ENCODE results near the gene GNG12. TPM values are rescaled to one million over a fixed set of nuclear protein-coding genes. Genes with fewer than 3 reads are reported as not detected.

Gene GNG12
- total and polyA plus RNA-seq, 9 of the 15 experiments (the other 6 are each of a cell fraction or from before 2014, with no cell fraction given), result 2.6 to 6.0 (median 4.1) TPM

- peak; percentile 8 for TF ChIP-seq HDAC3 (IDR thresholded peaks at IDR 0.05; ENCODE audit: borderline replicate concordance, partially characterized antibody)
Observed at GRCh38 chr1:67687649-67688048, 145.6 kb downstream of the GNG12 start (continued).

GRCh38 chr1:67687198-67687545, 146.1 kb downstream of the GNG12 start:
- H3K4me2 ChIP-seq (ENCODE audit: insufficient read depth, low read length), result peak overlapping the region; percentile 85
- peak overlapping the region in 1 of 2 experiments; percentile 92; a peak in 2 of 4 replicates for H3K9ac ChIP-seq (ENCODE audit: insufficient read depth in 1 of 2, low read depth in 2 of 2, low read length in 2 of 2)
- peak overlapping the region; percentile 95 for H3K27ac ChIP-seq (ENCODE audit: extremely low read depth, low read depth, low read length)
- TF ChIP-seq SIN3A (IDR thresholded peaks at IDR 0.05; ENCODE audit: borderline replicate concordance in 2 of 2, control insufficient read depth in 1 of 2, low read depth in 2 of 2, low read length in 2 of 2) (0 out of 4 replicates have a peak, but pooled peaks of 1 of the 2 experiments have one; percentile 18), THRAP3 (IDR thresholded peaks at IDR 0.05; ENCODE audit: borderline replicate concordance) (0 out of 2 replicates have a peak, but pooled peaks have one; percentile 30), RBM17 (IDR thresholded peaks at IDR 0.05; ENCODE audit: borderline replicate concordance, low read depth, low read length) (no peak), DACH1 (IDR thresholded peaks at IDR 0.05; ENCODE audit: partially characterized antibody) (no peak)
- TF ChIP-seq, protein P1, sequence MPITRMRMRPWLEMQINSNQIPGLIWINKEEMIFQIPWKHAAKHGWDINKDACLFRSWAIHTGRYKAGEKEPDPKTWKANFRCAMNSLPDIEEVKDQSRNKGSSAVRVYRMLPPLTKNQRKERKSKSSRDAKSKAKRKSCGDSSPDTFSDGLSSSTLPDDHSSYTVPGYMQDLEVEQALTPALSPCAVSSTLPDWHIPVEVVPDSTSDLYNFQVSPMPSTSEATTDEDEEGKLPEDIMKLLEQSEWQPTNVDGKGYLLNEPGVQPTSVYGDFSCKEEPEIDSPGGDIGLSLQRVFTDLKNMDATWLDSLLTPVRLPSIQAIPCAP (CRISPR knock-in tag; IDR thresholded peaks at IDR 0.05; ENCODE audit: borderline replicate concordance), result 0 out of 2 replicates have a peak, but pooled peaks have one; percentile 38
- TF ChIP-seq, protein P2, sequence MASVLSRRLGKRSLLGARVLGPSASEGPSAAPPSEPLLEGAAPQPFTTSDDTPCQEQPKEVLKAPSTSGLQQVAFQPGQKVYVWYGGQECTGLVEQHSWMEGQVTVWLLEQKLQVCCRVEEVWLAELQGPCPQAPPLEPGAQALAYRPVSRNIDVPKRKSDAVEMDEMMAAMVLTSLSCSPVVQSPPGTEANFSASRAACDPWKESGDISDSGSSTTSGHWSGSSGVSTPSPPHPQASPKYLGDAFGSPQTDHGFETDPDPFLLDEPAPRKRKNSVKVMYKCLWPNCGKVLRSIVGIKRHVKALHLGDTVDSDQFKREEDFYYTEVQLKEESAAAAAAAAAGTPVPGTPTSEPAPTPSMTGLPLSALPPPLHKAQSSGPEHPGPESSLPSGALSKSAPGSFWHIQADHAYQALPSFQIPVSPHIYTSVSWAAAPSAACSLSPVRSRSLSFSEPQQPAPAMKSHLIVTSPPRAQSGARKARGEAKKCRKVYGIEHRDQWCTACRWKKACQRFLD (CRISPR knock-in tag; IDR thresholded peaks at IDR 0.05), result 0 out of 2 replicates have a peak, but pooled peaks have one; percentile 1
- TF ChIP-seq, protein P3, sequence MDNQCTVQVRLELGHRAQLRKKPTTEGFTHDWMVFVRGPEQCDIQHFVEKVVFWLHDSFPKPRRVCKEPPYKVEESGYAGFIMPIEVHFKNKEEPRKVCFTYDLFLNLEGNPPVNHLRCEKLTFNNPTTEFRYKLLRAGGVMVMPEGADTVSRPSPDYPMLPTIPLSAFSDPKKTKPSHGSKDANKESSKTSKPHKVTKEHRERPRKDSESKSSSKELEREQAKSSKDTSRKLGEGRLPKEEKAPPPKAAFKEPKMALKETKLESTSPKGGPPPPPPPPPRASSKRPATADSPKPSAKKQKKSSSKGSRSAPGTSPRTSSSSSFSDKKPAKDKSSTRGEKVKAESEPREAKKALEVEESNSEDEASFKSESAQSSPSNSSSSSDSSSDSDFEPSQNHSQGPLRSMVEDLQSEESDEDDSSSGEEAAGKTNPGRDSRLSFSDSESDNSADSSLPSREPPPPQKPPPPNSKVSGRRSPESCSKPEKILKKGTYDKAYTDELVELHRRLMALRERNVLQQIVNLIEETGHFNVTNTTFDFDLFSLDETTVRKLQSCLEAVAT (IDR thresholded peaks at IDR 0.05), result peak in 1 of 2 experiments; percentile 4; a peak in 1 of 4 replicates

More at GRCh38 chr1:67687198-67687545, 146.1 kb downstream of the GNG12 start:
- ATAC-seq, result no peak
- no peak for DNase-seq (ENCODE audit: extremely low read depth in 1 of 4, low spot score in 3 of 4)
- Histone ChIP-seq H3K9me1 (ENCODE audit: control insufficient read depth, insufficient read depth, low read length) (no peaks in the 10 kb centered on the region), H3K36me3 (ENCODE audit: control insufficient read depth, insufficient read depth, low read length) (peaks cover 60% of the 10 kb centered on the region), H3K9me3 (replicated peaks; ENCODE audit: control insufficient read depth, insufficient read depth, low read depth, low read length) (no peaks in the 10 kb centered on the region), H3K4me3 (peak overlapping the region; percentile 93), H2AFZ (ENCODE audit: low read depth, low read length) (no peak overlapping the region), H3K4me1 (replicated peaks in 1 of 2; ENCODE audit: control insufficient read depth in 2 of 2, insufficient read depth in 2 of 2, low read length in 2 of 2) (peaks cover 18 to 49% of the 10 kb centered on the region in 2 experiments; a peak in 4 of 5 replicates), H3K27me3 (ENCODE audit: control insufficient read depth in 2 of 2, insufficient read depth in 2 of 2, low read length in 2 of 2) (no peaks in the 10 kb centered on the region), H4K20me1 (replicated peaks; ENCODE audit: control insufficient read depth, insufficient read depth, low read length) (0 out of 2 replicates have a peak, but pooled peaks cover 3% of the 10 kb centered on the region), H3K79me2 (ENCODE audit: control insufficient read depth, insufficient read depth, low read length) (peaks cover 69% of the 10 kb centered on the region)
- intact Hi-C loops (cut with micrococcal nuclease) (loop anchor here (5.0 to 10.0 kb wide), 2 partner anchors 252 to 755 kb away; partner anchors contain the start of gene SERBP1), in situ Hi-C loops (cut with MboI) (no loop called here)
- CTCF ChIA-PET (ENCODE audit: low intra/inter-chr PET ratio), result no interaction called here
- POLR2A ChIA-PET, result interaction anchor here (0.7 to 6.3 kb wide), 25 partner anchors 10 to 343 kb away, joined by 3 to 62 read pairs (median 4); no protein-coding TSS in a partner anchor
- WGBS (ENCODE audit: insufficient coverage, low coverage, missing lambda C conversion rate), result 1% methylated on average over 3 of the region's 3 CpGs
- FAIRE-seq, result no peak
- no TSS peak for BruUV-seq (replicated peaks)

All from K562 (cell line).